Mononuclear cell (primary cell): ENCODE data around the gene PCDHGB7. TPM values are rescaled to one million over a fixed set of nuclear protein-coding genes. Genes with fewer than 3 reads are reported as not detected.
"Not testable (repeated sequence)": the region's sequence is repeated elsewhere in the genome, so short reads cannot be mapped to it uniquely, and the experiment has no call there.

ENCODE experiments used
- H3K27me3 ChIP-seq: 2 replicates; pipeline ENCODE4 v1.6.0; 2011; ENCODE audit warnings: low read length, control low read depth; ENCODE audit not compliant: insufficient read depth
- H3K4me1 ChIP-seq: 2 replicates; pipeline ENCODE4 v1.5.1; 2011; ENCODE audit warnings: mild to moderate bottlenecking, low read length, control low read depth; ENCODE audit not compliant: insufficient read depth
- H3K4me3 ChIP-seq: 2 replicates; pipeline ENCODE4 v1.5.1; 2011; ENCODE audit warnings: mild to moderate bottlenecking, low read length, moderate library complexity
- H3K9me3 ChIP-seq: 2 replicates; pipeline ENCODE4 v1.5.1; 2011; ENCODE audit warnings: low read depth, mild to moderate bottlenecking, control low read depth, low read length
- total RNA-seq: library from RNA; depleted of rRNA; stranded (reverse); fragments of >200 nt; gene quantifications from one replicate; pipeline ENCODE4 v1.2.3, GENCODE V29; 2012

PCDHGB7 gene
- total RNA-seq, 1 donor = 0.31 TPM

DNA sequence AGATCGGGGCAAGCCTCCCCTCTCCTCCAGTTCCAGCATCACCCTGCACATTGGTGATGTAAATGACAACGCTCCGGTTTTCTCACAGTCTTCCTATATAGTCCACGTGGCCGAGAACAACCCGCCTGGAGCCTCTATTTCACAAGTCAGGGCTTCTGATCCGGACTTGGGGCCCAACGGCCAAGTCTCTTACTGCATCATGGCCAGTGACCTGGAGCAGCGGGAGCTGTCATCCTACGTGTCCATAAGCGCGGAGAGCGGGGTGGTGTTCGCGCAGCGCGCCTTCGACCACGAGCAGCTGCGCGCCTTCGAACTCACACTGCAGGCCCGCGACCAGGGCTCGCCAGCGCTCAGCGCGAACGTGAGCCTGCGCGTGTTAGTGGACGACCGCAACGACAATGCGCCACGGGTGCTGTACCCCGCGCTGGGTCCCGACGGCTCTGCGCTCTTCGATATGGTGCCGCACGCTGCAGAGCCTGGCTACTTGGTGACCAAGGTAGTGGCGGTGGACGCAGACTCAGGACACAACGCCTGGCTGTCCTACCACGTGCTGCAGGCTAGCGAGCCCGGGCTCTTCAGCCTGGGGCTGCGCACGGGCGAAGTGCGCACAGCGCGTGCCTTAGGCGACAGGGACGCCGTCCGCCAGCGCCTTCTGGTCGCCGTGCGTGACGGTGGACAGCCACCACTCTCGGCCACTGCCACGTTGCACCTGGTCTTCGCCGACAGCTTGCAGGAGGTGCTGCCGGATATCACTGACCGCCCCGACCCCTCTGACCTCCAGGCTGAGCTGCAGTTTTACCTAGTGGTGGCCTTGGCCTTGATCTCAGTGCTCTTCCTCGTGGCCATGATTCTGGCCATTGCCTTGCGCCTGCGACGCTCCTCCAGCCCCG lies 28.1 kb upstream of the PCDHGB7 start:
- Histone ChIP-seq H3K4me3 (no peak overlapping the region), H3K4me1 (no peaks in the 10 kb centered on the region), H3K9me3 (peaks cover 12% of the 10 kb centered on the region), H3K27me3 (peaks cover 91% of the 10 kb centered on the region)

DNA sequence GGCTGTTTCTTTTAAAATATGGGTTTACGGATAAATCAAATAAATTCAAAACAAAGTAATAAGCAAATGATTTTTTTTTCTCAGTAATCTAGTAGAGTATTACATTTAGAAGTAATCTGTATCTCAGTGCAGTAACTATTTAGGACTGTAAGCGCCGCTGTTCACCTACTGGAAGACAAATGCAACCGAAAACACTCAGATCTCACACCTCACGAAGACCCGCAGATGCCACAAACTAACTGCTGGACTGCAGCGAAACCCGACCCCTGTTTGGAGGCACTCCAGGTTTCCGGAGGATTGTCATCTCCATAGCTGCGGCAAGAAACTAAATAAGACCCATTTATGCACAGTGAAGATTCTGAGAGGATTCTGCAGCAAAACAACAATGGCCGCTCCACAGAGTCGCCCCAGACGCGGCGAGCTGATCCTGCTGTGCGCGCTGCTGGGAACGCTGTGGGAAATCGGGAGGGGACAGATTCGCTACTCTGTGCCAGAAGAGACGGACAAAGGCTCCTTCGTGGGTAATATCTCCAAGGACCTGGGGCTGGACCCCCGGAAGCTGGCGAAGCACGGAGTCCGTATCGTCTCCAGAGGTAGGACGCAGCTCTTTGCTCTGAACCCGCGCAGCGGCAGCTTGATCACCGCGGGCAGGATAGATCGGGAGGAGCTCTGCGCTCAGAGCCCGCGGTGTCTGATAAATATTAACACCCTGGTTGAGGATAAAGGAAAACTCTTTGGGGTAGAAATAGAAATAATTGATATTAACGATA lies 24.9 kb upstream of the PCDHGB7 start, which contains the start of gene PCDHGA8:
TSS of gene PCDHGA8 (plus strand) at position 205 of the 770 bp plus-strand sequence. CDS start at position 386, 181 bp downstream.
- Histone ChIP-seq H3K4me1 (no peaks in the 10 kb centered on the region), H3K27me3 (peaks cover 89% of the 10 kb centered on the region), H3K9me3 (peaks cover 17% of the 10 kb centered on the region), H3K4me3 (no peak within 1 kb of the TSS)

DNA sequence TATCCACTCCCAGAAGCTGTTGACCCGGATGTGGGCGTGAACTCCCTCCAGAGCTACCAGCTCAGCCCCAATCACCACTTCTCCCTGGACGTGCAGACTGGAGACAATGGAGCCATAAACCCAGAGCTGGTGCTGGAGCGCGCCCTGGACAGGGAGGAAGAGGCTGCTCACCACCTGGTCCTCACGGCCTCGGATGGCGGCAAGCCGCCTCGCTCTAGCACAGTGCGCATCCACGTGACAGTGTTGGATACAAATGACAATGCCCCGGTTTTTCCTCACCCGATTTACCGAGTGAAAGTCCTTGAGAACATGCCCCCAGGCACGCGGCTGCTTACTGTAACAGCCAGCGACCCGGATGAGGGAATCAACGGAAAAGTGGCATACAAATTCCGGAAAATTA lies 24.2 kb upstream of the PCDHGB7 start:
- peaks cover 17% of the 10 kb centered on the region for H3K9me3 ChIP-seq
- no peak overlapping the region for H3K4me3 ChIP-seq
- no peaks in the 10 kb centered on the region for H3K4me1 ChIP-seq
- peaks cover 90% of the 10 kb centered on the region for H3K27me3 ChIP-seq

DNA sequence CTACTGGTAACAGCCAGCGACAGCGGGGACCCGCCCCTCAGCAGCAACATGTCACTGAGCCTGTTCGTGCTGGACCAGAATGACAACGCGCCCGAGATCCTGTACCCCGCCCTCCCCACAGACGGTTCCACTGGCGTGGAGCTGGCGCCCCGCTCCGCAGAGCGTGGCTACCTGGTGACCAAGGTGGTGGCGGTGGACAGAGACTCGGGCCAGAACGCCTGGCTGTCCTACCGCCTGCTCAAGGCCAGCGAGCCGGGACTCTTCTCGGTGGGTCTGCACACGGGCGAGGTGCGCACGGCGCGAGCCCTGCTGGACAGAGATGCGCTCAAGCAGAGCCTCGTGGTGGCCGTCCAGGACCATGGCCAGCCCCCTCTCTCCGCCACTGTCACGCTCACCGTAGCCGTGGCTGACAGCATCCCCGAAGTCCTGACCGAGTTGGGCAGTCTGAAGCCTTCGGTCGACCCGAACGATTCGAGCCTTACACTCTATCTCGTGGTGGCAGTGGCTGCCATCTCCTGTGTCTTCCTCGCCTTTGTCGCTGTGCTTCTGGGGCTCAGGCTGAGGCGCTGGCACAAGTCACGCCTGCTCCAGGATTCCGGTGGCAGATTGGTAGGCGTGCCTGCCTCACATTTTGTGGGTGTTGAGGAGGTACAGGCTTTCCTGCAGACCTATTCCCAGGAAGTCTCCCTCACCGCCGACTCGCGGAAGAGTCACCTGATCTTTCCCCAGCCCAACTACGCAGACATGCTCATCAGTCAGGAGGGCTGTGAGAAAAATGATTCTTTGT lies 22.9 kb upstream of the PCDHGB7 start:
- not testable (repeated sequence) for H3K4me3 ChIP-seq, H3K4me1 ChIP-seq
- Histone ChIP-seq H3K27me3 (peaks cover 92% of the 10 kb centered on the region), H3K9me3 (peaks cover 17% of the 10 kb centered on the region)

DNA sequence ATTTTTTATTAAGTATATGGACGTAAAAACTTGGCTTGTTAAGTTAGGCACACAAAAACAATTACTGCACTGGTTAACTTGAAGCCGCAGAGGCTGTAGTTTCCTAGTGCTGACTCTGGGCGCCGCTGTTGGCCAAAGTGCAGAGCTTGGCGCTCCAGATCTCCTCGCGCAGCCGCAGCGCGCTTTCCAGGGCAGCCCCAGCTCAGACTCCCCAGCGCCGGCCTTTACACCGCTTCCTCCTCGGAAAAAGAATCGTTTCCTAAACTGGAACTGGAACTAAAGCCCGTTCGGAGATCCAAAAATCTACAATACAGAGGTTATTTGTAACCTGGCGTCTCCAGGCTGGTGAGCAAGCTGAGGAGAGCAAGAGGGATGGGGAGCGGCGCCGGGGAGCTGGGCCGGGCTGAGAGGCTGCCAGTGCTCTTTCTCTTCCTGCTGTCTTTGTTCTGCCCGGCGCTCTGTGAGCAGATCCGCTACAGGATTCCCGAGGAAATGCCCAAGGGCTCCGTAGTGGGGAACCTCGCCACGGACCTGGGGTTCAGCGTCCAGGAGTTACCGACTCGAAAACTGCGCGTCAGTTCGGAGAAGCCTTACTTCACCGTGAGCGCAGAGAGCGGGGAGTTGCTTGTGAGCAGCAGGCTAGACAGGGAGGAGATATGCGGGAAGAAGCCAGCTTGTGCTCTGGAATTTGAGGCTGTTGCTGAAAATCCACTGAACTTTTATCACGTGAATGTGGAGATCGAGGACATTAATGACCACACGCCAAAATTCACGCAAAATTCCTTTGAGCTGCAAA lies 19.5 kb upstream of the PCDHGB7 start, which contains the start of gene PCDHGB5:
TSS of gene PCDHGB5 (plus strand) at position 192 of the 796 bp plus-strand sequence. CDS start at position 373, 181 bp downstream.
- Histone ChIP-seq H3K27me3 (peaks cover 90% of the 10 kb centered on the region), H3K9me3 (peaks cover 15% of the 10 kb centered on the region)
- H3K4me1 ChIP-seq, H3K4me3 ChIP-seq: not testable (repeated sequence)

DNA sequence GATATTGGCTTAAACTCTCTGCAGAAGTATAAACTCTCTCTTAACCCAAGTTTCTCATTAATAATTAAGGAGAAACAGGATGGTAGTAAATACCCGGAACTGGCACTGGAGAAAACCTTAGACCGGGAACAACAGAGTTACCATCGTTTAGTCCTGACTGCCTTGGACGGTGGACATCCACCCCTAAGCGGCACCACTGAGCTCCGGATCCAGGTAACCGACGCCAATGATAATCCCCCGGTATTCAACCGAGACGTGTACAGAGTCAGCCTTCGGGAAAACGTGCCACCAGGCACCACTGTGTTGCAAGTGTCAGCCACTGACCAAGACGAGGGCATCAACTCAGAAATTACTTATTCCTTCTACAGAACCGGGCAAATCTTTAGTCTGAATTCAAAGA lies 18.9 kb upstream of the PCDHGB7 start:
- H3K9me3 ChIP-seq = peaks cover 8% of the 10 kb centered on the region
- peaks cover 90% of the 10 kb centered on the region for H3K27me3 ChIP-seq
- no peak overlapping the region for H3K4me3 ChIP-seq
- no peaks in the 10 kb centered on the region for H3K4me1 ChIP-seq

DNA sequence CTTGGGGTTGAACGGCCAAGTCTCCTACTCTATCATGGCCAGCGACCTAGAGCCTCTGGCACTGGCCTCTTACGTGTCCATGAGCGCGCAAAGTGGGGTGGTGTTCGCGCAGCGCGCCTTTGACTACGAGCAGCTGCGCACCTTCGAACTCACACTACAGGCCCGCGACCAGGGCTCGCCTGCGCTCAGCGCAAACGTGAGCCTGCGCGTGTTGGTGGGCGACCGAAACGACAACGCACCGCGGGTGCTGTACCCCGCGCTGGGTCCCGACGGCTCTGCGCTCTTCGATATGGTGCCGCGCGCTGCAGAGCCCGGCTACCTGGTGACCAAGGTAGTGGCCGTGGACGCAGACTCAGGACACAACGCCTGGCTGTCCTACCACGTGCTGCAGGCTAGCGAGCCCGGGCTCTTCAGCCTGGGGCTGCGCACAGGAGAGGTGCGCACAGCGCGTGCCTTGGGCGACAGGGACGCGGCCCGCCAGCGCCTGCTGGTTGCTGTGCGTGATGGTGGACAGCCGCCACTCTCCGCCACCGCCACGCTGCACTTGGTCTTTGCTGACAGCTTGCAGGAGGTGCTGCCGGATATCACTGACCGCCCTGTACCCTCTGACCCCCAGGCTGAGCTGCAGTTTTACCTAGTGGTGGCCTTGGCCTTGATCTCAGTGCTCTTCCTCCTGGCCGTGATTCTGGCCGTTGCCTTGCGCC lies 17.8 kb upstream of the PCDHGB7 start:
- Histone ChIP-seq H3K4me1 (no peaks in the 10 kb centered on the region), H3K27me3 (peaks cover 92% of the 10 kb centered on the region), H3K4me3 (no peak overlapping the region), H3K9me3 (peaks cover 4% of the 10 kb centered on the region)

DNA sequence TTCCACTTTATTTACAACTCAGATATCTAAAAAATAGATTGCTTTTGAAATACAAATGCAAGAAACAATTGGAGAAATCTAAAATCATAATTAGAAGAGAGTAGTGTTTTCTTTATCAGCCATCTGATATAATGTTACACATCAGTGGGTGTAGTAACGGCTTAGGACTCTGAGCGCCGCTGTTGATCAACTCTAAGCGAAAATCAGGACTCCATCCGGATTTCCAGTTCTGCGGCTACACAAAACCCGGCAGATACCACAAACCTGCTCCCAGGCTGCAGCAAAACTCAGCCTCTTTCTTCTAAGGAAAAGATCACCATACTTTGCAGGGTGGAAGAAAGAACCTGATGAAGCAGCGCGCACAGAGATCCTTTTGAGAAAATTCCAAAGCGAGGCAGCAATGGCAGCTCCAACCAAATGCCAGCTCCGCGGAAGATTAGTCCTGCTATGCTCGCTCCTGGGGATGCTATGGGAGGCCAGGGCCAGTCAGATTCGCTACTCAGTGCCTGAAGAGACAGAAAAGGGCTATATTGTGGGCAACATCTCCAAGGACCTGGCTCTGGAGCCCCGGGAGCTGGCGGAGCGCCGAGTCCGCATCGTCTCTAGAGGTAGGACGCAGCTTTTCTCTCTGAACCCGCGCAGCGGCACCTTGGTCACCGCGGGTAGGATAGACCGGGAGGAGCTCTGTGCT lies 14.8 kb upstream of the PCDHGB7 start, which contains the start of gene PCDHGA9:
TSS of gene PCDHGA9 (plus strand) at position 226 of the 691 bp plus-strand sequence. CDS start at position 401, 175 bp downstream.
- Histone ChIP-seq H3K4me1 (no peaks in the 10 kb centered on the region), H3K27me3 (peaks cover 93% of the 10 kb centered on the region), H3K9me3 (no peaks in the 10 kb centered on the region), H3K4me3 (no peak within 1 kb of the TSS)

DNA sequence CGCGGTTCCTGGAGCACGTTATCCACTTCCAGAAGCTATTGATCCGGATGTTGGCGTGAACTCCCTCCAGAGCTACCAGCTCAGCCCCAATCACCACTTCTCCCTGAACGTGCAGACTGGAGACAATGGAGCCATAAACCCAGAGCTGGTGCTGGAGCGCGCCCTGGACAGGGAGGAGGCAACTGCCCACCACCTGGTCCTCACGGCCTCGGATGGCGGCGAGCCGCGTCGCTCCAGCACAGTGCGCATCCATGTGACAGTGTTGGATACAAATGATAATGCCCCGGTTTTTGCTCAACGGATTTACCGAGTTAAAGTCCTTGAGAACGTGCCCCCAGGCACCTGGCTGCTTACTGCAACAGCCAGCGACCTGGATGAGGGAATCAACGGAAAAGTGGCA lies 14.1 kb upstream of the PCDHGB7 start:
- Histone ChIP-seq H3K4me3 (no peak overlapping the region), H3K27me3 (peaks cover 97% of the 10 kb centered on the region), H3K9me3 (no peaks in the 10 kb centered on the region)

DNA sequence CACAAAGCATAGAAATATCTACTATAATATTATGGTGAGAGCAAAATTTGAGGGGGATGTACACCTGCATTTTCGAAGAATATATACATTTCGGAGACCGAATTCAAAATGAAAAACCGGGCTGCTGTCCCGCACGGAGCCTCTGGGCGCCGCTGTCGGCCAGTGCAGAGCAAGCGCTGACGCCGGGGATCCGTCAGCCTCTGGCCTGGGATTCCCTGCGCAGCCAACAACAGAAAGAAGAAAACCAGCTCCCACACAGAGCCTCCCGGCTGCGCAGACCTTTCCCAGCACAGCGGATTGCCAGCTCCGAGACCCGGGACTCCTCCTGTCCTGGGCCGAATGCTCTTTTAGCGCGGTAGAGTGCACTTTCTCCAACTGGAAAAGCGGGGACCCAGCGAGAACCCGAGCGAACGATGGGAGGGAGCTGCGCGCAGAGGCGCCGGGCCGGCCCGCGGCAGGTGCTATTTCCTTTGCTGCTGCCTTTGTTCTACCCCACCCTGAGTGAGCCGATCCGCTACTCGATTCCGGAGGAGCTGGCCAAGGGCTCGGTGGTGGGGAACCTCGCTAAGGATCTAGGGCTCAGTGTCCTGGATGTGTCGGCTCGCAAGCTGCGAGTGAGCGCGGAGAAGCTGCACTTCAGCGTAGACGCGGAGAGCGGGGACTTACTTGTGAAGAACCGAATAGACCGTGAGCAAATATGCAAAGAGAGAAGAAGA lies 9.5 kb upstream of the PCDHGB7 start, which contains the start of gene PCDHGB6:
TSS of gene PCDHGB6 (plus strand) at position 232 of the 716 bp plus-strand sequence. CDS start at position 414, 182 bp downstream.
- H3K27me3 ChIP-seq = peaks cover 96% of the 10 kb centered on the region
- H3K4me1 ChIP-seq, H3K4me3 ChIP-seq, H3K9me3 ChIP-seq: not testable (repeated sequence)

More for the DNA sequence above, 14.1 kb upstream of the PCDHGB7 start:
- no peaks in the 10 kb centered on the region for H3K4me1 ChIP-seq

DNA sequence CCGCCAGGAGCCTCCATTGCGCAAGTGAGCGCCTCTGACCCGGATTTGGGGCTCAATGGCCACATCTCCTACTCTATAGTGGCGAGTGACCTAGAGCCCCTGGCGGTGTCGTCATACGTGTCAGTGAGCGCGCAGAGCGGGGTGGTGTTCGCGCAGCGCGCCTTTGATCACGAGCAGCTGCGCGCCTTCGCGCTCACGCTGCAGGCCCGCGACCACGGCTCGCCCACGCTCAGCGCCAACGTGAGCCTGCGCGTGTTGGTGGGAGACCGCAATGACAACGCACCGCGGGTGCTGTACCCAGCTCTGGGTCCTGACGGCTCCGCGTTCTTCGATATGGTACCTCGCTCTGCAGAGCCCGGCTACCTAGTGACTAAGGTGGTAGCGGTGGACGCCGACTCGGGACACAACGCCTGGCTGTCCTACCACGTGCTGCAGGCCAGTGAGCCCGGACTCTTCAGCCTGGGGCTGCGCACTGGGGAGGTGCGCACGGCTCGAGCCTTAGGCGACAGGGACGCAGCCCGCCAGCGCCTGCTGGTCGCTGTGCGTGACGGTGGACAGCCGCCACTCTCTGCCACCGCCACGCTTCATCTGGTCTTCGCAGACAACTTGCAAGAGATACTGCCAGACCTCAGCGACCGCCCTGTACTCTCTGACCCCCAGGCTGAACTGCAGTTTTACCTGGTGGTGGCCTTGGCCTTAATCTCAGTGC lies 7.7 kb upstream of the PCDHGB7 start:
- Histone ChIP-seq H3K9me3 (peaks cover 5% of the 10 kb centered on the region), H3K4me3 (no peak overlapping the region), H3K4me1 (peaks cover 11% of the 10 kb centered on the region), H3K27me3 (peaks cover 96% of the 10 kb centered on the region)

DNA sequence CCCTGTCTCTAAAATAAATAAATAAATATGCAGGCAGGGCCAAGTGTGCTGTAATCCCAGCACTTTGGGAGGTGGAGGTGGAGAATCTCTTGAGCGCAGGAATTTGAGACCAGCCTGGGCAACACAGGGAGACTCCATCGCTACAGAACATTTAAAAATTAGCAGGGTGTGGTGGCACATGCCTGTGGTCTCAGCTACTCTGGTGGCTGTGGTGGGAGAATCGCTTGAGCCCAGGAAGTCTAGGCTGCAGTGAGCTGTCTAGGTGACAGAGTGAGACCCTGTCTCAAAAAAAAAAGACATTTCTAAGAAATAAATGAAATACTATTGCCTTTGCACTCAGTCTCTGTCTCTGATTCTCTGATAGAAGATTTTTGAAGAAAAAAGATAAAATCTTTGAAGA lies 5.9 kb upstream of the PCDHGB7 start:
- H3K4me3 ChIP-seq = no peak overlapping the region
- H3K4me1 ChIP-seq = peaks cover 11% of the 10 kb centered on the region
- peaks cover 5% of the 10 kb centered on the region for H3K9me3 ChIP-seq
- H3K27me3 ChIP-seq = peaks cover 95% of the 10 kb centered on the region
